GM12878 (cell line): ENCODE measurements around the gene SMPDL3B. TPM values are rescaled to one million over a fixed set of nuclear protein-coding genes. Genes with fewer than 3 reads are reported as not detected.

ENCODE experiments used
- ATAC-seq: fragments of 200-7000 bp; cut with Tn5 transposase; 3 replicates; pipeline ENCODE4 v1.9.1; 2020; ENCODE audit warnings: mild to moderate bottlenecking, moderate library complexity
- BruUV-seq: library from RNA; stranded (reverse); fragments of 400-500 nt; replicated peaks from 2 replicates; lab custom pipeline; 2021; lab: Mats Ljungman, UMichigan
- CTCF ChIA-PET: fragments of 300-600 bp; sonication (Branson Sonifier 250); formaldehyde crosslinking; extraction: SDS; loops from one replicate; lab custom pipeline; 2021; ENCODE audit warnings: inconsistent platforms; lab: Yijun Ruan, JAX
- POLR2A ChIA-PET: fragments of 350-600 bp; formaldehyde crosslinking; extraction: SDS; loops from one replicate; lab custom pipeline; 2021; ENCODE audit warnings: inconsistent platforms; lab: Charles Lee
- RAD21 ChIA-PET: fragments of 300-600 bp; sonication (Branson Sonifier 250); formaldehyde crosslinking; loops from one replicate; lab custom pipeline; 2023; ENCODE audit warnings: antibody characterized with exemption; ENCODE audit not compliant: unreplicated experiment; lab: Charles Lee
- SMC1A ChIA-PET: fragments of 300-600 bp; sonication (Branson Sonifier 250); formaldehyde crosslinking; loops from one replicate; lab custom pipeline; 2023; ENCODE audit not compliant: unreplicated experiment, uncharacterized antibody; lab: Charles Lee
- DNase-seq: peaks from one replicate; pipeline ENCODE4 v3.0.0-alpha.2; 2011; ENCODE audit warnings: low read depth, low spot score
- FAIRE-seq: peaks from 3 replicates; lab custom pipeline; 2011; peaks lifted over from hg19 to GRCh38; lab: Jason Lieb, UNC
- H2AFZ ChIP-seq: 2 replicates; pipeline ENCODE4 v1.6.0; 2011; ENCODE audit warnings: low read depth, low read length, control low read depth; ENCODE audit not compliant: control insufficient read depth
- H3K27ac ChIP-seq: 2 replicates; pipeline ENCODE4 v1.5.1; 2011; ENCODE audit warnings: control low read depth; ENCODE audit not compliant: control insufficient read depth, insufficient read depth
- H3K27me3 ChIP-seq, 2 experiments: replicated peaks in 1 of 2; 2 replicates each; pipeline versions ENCODE4 v1.6.0 to v1.6.1; 2011; ENCODE audit warnings: low read length in 1 of 2; ENCODE audit not compliant: control insufficient read depth in 2 of 2, insufficient read depth in 2 of 2
- H3K36me3 ChIP-seq, 2 experiments: 2 replicates each; pipeline ENCODE4 v1.5.1; 2011; ENCODE audit warnings: low read length in 1 of 2; ENCODE audit not compliant: control insufficient read depth in 2 of 2, insufficient read depth in 2 of 2
- H3K4me1 ChIP-seq: 2 replicates; pipeline ENCODE4 v1.6.1; 2011; ENCODE audit warnings: mild to moderate bottlenecking, low read length, moderate library complexity, mixed read lengths; ENCODE audit not compliant: control insufficient read depth, insufficient read depth
- H3K4me2 ChIP-seq: 2 replicates; pipeline ENCODE4 v1.6.0; 2011; ENCODE audit warnings: control low read depth; ENCODE audit not compliant: control insufficient read depth, insufficient read depth
- H3K4me3 ChIP-seq: fragments of 200-600 bp; sonication (generic); 2 replicates; pipeline ENCODE4 v1.5.1; 2016
- H3K79me2 ChIP-seq: 2 replicates; pipeline ENCODE4 v1.6.0; 2011; ENCODE audit warnings: low read length; ENCODE audit not compliant: control insufficient read depth, insufficient read depth
- H3K9ac ChIP-seq: 2 replicates; pipeline ENCODE4 v1.8.0; 2011; ENCODE audit warnings: low read length, control low read depth, mixed read lengths; ENCODE audit not compliant: control insufficient read depth, insufficient read depth
- H3K9me3 ChIP-seq: replicated peaks from 3 replicates; pipeline ENCODE4 v1.5.1; 2011; ENCODE audit warnings: mild to moderate bottlenecking, low read length; ENCODE audit not compliant: control insufficient read depth, insufficient read depth
- H4K20me1 ChIP-seq: 2 replicates; pipeline ENCODE4 v1.6.0; 2011; ENCODE audit not compliant: control insufficient read depth, insufficient read depth
- CREB1 ChIP-seq: IDR thresholded peaks from 2 replicates; pipeline ENCODE4 v1.6.1; 2012; ENCODE audit warnings: low read depth, mild to moderate bottlenecking, inconsistent platforms
- DPF2 ChIP-seq: fragments of 450-650 bp; IDR thresholded peaks from 2 replicates; pipeline ENCODE4 v1.6.1; 2017; ENCODE audit warnings: mild to moderate bottlenecking
- FOS ChIP-seq: IDR thresholded peaks from 3 replicates; pipeline ENCODE4 v1.6.1; 2011; ENCODE audit warnings: borderline replicate concordance; ENCODE audit not compliant: insufficient read length; ENCODE audit errors: extremely low read depth
- HCFC1 ChIP-seq: fragments of 150-350 bp; IDR thresholded peaks from 2 replicates; pipeline ENCODE4 v1.6.1; 2014; ENCODE audit warnings: low read length
- IRF4 ChIP-seq: IDR thresholded peaks from 2 replicates; pipeline ENCODE4 v1.6.1; 2011; ENCODE audit warnings: low read depth, low read length
- MEF2A ChIP-seq: IDR thresholded peaks from 2 replicates; pipeline ENCODE4 v1.6.1; 2011; ENCODE audit warnings: low read depth, mild to moderate bottlenecking, low read length, moderate library complexity; ENCODE audit not compliant: insufficient read depth
- NFIC ChIP-seq: IDR thresholded peaks from 2 replicates; pipeline ENCODE4 v1.6.1; 2012; ENCODE audit warnings: low read depth, mild to moderate bottlenecking, inconsistent platforms, low read length, moderate library complexity
- TBL1XR1 ChIP-seq: IDR thresholded peaks from 2 replicates; pipeline ENCODE4 v1.6.1; 2012; ENCODE audit warnings: low read depth, low read length, improper control_type of control experiment
- YY1 ChIP-seq: IDR thresholded peaks from 2 replicates; pipeline ENCODE4 v1.6.1; 2011; ENCODE audit warnings: low read depth, mild to moderate bottlenecking, low read length
- WGBS: methylation state at CpG from one replicate; pipeline ENCODE4 v1.1.6; 2016; ENCODE audit warnings: low lambda C conversion rate; ENCODE audit not compliant: insufficient replicate concordance, insufficient coverage; ENCODE audit errors: missing lambda C conversion rate; 5-methylcytosine and 5-hydroxymethylcytosine counted together
- in situ Hi-C: fragments of 300-500 bp; cut with MboI; formaldehyde crosslinking; loops from 9 replicates; pipeline ENCODE4 v1.14.3; 2018; ENCODE audit warnings: mixed read lengths
- intact Hi-C: fragments of 100-400 bp; cut with micrococcal nuclease; formaldehyde crosslinking; loops from one replicate; pipeline ENCODE4 v1.14.2; 2022; ENCODE audit not compliant: unreplicated experiment
- polyA plus RNA-seq, 11 experiments: library from polyadenylated mRNA; depleted of rRNA in 4 of 11; unstranded in 6 of 11; stranded (reverse) in 5 of 11; fragments of >200 nt; fragmentation: Nextera tagmentation in 4 of 11; fragmentation: Illumina TruSeq in 1 of 11; extraction: Ambion mirVana in 4 of 11; extraction: Trizol in 1 of 11; gene quantifications; 1 replicate in 1 of 11; 2 replicates in 10 of 11; pipeline versions ENCODE4 v1.2.1 to v1.2.3, GENCODE V29; 2011 to 2016; ENCODE audit warnings: inconsistent platforms in 2 of 11, missing spikeins in 2 of 11, low read depth in 1 of 11
- total RNA-seq, 4 experiments: library from RNA; depleted of rRNA in 3 of 4; stranded (reverse); fragments of >200 nt in 3 of 4; fragmentation: Illumina TruSeq in 1 of 4; extraction: Trizol in 1 of 4; gene quantifications; 2 replicates each; pipeline versions ENCODE4 v1.2.1 to v1.2.3, GENCODE V29; 2013 to 2021
- TF ChIP-seq, protein P1 (sequence below): fragments of 450-650 bp; IDR thresholded peaks from 2 replicates; pipeline ENCODE4 v1.6.1; 2017; ENCODE audit warnings: low read depth, mild to moderate bottlenecking, moderate library complexity

Gene SMPDL3B
- total and polyA plus RNA-seq, 10 of the 15 experiments (the other 5 are each of a cell fraction or from before 2014, with no cell fraction given): 0.56 to 2.7 (median 1.0) TPM

DNA sequence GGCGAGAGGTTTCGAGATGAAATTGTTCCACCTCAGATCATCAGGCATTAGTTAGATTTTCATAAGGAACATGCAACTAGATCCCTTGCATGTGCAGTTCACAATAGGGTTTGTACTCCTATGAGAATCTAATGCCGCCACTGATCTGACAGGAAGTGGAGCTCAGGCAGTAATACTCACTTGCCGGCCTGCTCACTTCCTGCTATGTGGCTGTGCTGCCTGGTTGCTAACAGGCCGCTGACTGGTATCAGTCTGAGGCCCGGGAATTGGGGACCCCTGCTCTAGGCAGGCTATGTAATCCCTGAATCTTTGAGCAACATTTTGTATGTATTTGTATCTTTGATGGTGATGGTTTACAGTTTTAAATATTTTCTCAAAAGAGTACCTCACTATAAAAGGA lies 57.5 kb downstream of the SMPDL3B start (continued):
- TF ChIP-seq TBL1XR1 (no peak), DPF2 (no peak), FOS (no peak), IRF4 (no peak)

DNA sequence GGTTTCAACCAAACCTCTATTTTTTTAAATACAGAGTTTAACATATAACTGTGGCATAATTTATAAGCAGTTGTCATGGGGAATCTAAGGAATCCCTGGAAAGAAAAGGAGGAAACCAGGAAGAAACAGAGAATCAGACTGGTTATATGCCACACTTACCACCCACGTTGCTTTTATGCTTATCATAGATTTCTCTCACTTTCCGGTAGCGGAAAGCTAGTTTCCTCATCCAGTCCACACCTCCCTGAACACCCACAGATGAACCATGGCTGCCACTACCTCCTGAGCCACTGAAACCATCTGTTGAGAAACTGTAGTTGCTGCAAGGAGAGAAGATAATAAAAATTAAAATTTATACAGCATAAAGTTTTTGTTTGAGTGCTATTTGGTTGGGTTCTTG lies 58.4 kb downstream of the SMPDL3B start:
- CTCF ChIA-PET: interaction anchor here (1.3 to 1.5 kb wide), 3 partner anchors 33 to 215 kb away, joined by 3 to 5 read pairs (median 3); partner anchors contain the start of gene XKR8
- SMC1A ChIA-PET: interaction anchor here (1.8 kb wide), 1 partner anchor 27 kb away, joined by 6 read pairs; no protein-coding TSS in a partner anchor
- no peak for DNase-seq

More for the DNA sequence above, 58.4 kb downstream of the SMPDL3B start:
- RAD21 ChIA-PET: interaction anchor here (1.0 kb wide), 2 partner anchors 135 to 215 kb away, joined by 3 to 4 read pairs; no protein-coding TSS in a partner anchor
- Histone ChIP-seq H3K27me3 (no peaks in the 10 kb centered on the region), H3K9ac (no peak overlapping the region), H2AFZ (no peak overlapping the region), H3K4me1 (no peaks in the 10 kb centered on the region), H3K27ac (no peak overlapping the region), H3K79me2 (no peaks in the 10 kb centered on the region), H3K4me2 (no peak overlapping the region), H3K4me3 (no peak overlapping the region)
- POLR2A ChIA-PET: interaction anchor here (1.5 kb wide), 1 partner anchor 92 kb away, joined by 3 read pairs; no protein-coding TSS in a partner anchor
- BruUV-seq: no TSS peak
- intact Hi-C loops: no loop called here
- 98% methylated on average over 3 of the region's 3 CpGs for WGBS
- TF ChIP-seq CREB1: no peak
- TF ChIP-seq HCFC1: no peak
- no peak for TF ChIP-seq NFIC
- no peak for TF ChIP-seq MEF2A
- TF ChIP-seq YY1: no peak
- no peak for TF ChIP-seq TBL1XR1
- TF ChIP-seq, protein P1, sequence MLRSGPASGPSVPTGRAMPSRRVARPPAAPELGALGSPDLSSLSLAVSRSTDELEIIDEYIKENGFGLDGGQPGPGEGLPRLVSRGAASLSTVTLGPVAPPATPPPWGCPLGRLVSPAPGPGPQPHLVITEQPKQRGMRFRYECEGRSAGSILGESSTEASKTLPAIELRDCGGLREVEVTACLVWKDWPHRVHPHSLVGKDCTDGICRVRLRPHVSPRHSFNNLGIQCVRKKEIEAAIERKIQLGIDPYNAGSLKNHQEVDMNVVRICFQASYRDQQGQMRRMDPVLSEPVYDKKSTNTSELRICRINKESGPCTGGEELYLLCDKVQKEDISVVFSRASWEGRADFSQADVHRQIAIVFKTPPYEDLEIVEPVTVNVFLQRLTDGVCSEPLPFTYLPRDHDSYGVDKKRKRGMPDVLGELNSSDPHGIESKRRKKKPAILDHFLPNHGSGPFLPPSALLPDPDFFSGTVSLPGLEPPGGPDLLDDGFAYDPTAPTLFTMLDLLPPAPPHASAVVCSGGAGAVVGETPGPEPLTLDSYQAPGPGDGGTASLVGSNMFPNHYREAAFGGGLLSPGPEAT: no peak
- TF ChIP-seq, all 136 proteins: peak for 0
- ATAC-seq (no peak), FAIRE-seq (peak; percentile 13)
- H4K20me1 ChIP-seq: no peaks in the 10 kb centered on the region
- in situ Hi-C loops: no loop called here
- H3K9me3 ChIP-seq: no peaks in the 10 kb centered on the region
- peaks cover 15 to 34% of the 10 kb centered on the region in 2 experiments for H3K36me3 ChIP-seq
